DMS79 (cell line): ENCODE measurements around the gene IL18RAP.

Experiments used
- DNase-seq: peaks from one replicate; lab custom pipeline; 2025; lab: John Stamatoyannopoulos, UW

Gene IL18RAP

DNA sequence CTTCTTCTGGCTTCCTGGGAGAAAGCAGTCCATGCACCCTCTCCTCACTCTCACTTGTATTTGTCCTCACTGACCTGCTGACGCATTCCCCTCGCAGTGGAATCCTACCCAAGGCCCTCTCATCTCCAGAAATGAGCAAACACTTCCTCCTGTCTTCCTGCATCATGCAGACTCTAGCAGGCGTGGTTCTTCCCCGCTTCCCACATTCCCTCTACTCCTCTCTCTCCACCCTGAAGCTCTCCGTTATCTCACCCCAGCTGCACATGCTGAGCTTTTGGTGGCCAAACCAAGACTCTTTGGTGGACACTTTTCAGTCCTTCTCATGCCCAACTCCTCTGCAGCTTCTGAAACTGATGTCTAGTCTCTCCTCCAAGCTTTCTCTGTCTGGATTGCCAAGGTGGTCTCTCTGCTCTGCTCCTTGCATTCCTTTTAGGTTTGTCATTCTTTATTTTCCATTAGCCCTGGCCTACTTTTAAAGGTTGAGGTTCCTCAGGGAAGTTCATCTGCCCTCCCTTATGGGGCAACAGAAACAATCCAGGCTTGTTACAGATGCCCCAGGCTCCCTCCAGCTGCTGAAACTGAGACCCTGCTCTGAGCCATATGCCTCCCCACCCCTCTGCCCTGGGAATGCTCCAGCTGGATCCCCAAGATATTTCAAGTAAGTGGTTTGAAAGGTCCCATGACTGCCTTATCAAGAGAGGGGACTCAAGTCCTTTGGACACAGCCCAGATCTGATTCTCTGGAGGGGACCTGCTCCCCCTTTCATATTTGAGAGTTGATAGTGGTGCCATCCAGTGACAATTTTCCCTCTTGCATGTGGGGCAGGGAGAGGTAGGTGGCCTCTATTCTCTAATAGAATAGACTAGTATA, 835 bp upstream of the IL18RAP start:
- DNase-seq = no peak

DNA sequence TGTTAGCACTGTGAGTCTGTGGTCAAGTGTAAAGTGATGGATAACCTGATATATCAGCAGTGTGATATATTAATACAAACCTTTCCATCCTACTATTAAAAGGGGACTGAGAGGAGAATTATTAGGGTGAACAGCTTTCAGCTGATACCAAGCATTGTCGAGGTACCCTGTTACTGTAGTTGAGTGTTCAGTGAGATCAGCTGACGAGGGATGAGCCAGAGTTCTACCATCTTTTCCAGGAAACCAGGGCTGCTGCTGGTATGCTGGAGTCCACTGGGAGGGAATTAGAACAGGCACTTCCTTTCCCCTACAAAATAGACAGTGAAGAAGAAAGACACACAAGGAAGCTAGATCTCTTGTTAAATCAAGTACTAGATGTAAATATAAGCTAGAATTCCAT, 408 bp downstream of the IL18RAP start:
- DNase-seq = no peak

DNA sequence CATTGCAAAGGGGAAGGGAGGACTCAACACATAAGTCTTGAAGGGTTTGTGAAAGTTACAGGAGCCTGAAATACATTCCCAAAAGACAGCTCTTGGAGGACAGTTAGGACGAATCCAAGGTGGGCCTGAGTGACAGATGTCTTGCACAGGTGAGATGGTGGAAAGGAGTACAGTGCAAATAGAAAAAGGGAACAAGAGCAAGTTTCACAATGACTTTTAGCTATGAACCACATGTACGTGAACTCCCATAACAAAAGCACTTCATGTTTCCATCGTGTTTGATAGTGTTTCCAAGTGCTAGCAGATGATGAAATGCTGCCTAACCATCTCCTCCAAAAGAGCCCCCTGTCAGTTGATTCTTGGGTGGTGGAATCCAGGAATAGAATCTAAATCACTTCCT, 1.8 kb downstream of the IL18RAP start:
- no peak for DNase-seq

DNA sequence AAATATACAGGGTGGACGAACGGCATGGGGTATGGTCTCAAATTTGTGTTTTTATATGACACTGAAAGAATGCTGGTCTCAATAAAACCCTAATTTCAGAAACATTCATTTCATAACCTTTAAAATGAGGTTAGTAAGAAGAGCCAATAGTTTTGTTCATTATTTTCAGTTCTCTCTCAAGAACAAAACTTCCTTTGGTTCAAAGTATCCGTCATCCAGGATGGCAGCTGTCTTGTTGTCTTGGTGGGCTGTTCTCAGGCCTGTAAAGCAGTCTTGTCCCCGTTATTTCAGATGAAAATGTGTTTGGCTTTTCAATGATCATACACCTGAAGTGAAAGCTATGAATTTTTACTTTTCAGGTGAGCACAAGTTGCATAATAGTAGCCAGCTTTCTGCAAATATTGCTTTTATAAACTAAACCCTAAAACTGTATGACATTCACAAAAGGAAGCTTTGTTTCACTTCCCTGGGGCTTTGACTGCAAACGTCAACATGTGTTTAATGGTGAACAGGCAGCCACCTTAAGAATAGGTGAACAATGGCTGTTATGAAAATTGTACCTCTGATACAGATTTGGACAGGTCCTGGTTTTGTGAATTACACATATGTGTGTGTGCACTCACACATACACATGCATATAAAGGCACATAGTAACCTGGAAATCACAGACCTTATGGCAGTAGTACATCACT, 2.6 kb downstream of the IL18RAP start:
- no peak for DNase-seq

DNA sequence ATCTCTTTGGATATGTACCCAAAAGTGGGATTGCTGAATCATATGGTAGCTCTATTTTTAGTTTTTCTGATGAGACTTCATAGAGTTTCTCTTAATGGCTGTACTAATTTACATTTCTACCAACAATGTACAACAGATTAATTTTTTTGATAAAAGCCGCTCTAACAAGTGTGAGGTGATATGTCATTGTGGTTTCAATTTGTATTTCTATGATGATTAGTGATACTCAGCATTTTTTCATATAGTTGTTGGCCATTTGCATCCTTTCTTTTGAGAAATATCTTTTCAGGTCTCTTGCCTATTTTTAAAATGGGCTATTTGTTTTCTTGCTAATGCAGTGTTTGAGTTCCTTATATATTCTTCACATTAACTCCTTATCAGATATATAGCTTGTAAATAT, 4.3 kb downstream of the IL18RAP start:
- no peak for DNase-seq

DNA sequence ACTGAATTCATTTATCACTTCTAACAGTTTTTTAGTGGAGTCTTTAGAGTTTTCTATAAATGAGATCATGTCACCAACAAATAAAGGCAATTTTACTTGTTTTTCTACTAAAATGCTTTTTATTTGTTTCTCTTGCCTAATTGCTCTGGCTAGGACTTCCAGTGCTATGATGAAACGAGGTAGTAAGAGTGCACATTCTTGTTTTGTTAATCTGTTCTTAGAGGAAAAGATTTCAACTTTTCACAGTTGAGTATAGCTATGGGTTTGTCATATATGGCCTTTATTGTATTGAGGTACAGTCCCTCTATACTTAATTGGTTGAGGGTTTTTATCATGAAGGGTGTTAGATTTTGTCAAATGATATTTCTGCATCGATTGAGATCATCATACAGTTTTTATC, 5.6 kb downstream of the IL18RAP start:
- DNase-seq = no peak

DNA sequence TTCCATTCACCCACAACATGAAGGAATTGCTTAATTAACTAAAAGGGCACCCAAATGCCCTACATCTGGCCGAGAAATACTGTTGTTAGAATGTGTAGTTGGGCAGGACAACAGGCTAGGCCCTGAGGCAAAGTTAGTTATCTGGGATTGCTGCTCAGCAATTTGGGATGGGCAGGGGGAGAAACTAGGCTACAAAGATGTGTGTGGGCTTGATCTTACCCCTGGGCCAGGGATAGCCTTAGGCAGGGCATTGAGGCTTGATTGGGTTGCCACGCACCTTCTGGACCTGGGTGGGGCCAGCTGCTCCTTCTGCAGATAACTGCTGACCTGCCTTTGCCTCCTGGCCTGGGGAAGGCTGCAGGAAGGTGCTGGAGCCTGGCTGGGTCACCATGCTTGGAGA, 9.4 kb downstream of the IL18RAP start:
- no peak for DNase-seq

DNA sequence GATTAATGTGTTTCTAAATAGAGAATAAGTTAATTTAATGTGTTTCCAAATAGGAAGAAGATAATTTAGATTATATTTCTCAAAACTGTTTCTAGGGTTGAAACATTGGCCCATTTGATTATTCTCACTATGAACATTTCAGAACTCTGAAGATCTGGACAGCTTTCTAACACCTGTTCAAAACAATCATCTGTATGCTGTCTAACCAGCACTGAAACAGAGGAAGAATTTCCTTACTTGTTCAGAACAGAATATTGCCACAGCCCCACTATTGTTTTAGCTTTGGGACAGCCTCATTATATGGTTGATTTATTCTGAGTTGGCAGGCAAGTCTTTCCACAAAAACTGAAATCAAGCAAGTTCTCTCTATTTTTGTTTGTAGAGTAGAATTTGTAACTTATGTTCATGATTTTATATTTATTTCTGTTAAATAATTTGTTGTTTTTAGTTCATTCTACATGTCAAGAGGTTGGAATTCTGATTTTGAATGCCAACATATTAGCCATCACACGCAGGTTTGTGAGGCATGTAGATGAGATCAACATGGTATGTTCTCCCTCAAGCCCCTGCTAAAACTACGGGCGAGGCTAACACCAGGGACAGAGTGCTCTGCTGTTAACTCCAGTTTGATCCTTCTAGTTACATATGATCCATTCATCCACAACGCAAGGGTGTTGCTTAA, 11.2 kb downstream of the IL18RAP start:
- no peak for DNase-seq

DNA sequence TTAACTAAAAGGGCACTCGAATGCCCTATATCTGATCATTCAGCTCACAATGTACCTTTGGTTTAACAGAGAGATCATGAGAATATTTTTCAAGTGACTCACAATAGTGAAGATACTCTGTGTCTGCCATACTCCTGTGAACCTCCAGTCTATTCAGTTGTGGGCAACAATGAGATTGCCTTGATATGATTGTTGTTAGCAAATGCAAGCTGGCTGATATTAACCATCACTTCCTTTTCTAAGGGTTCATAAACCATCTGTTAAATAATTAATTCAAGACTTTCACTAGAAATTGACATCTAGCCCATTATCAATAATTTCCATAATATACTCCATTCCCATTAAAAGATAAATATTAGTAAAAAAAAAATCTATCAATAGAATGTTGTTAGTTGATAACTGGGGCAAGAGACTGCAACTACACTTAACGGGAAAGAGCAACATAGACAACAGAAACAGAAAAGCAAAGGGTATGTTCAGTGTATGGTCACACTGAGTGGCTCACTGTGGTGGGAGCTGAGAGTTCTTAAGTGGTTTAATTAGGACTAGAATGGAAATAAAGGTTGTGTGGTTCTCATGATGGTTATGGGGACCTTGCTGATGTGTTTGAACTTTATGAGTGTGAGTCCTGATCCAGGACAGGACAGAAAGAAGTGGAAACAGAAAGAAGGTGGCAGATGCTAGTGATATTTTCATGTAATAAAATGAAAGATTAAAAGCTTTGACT, 11.9 kb downstream of the IL18RAP start:
- DNase-seq = no peak

DNA sequence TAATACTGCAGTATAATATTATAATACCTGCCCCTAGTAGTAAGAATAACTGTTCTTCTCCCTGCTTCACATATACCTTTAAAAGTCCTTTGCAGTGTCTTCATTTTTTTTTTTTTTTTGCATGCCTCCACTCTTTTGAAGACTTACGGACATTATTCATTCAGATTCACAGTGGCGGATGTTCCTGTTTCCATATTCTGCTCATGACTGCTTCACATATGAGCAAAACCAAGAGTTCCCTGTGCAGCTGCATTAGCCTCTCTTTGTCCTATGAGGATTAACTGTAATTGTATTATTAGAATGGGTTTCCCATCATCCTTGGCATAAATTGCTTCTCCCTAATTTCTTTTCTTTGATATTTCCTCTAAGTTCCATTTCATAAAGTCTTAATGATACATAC, 12.8 kb downstream of the IL18RAP start:
- no peak for DNase-seq

DNA sequence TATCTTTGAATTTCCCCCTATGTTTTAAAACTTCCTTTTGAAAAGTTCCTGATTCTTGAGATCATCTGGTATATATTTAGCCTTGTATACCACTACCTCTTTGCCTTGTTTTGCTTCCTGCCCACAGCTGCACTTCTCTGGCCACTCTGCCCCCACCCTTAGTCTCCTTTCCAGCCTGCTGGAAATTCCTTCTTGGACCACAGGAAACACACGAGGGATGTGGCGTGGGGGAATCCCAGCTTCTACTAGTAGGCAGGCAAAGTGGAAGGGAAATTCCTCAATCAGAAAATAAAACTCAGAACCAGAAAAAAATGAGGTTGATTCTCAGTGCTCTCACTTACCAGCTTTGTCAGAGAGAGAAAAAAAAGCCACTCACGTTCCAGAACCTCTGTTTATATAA, 13.4 kb downstream of the IL18RAP start:
- no peak for DNase-seq

DNA sequence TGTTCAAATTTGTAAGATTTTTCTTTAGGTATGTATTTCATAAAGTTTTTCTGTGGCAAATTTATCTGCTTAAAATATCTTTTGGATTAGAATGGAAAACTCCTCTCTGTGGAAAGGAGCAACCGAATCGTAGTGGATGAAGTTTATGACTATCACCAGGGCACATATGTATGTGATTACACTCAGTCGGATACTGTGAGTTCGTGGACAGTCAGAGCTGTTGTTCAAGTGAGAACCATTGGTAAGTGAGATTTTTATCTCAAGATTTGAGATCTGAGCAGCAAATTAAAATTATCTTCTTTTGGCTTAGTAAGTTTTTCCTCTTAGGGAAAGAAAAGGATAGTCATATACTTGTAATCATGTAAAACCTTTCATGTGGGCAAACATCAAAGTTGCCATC, 14.2 kb downstream of the IL18RAP start:
- no peak for DNase-seq

DNA sequence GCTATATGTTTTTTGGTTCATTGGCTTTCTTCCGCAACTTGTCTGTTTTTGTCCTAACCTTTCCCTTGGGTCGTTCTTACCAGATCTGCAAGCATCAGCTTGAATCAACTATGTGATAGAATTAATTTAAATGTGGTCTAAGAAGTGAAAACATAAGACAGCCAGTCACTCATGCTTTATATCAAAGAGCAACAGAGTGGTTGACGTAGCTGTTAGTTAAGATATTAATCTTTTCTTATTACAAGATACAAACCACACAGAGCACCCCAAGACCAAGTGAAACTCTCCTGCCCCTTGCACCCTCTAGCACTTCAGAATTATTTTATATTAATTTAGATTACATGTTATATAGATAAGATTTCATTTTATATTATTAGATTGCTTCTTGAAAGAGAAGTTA, 15.2 kb downstream of the IL18RAP start:
- DNase-seq = no peak

DNA sequence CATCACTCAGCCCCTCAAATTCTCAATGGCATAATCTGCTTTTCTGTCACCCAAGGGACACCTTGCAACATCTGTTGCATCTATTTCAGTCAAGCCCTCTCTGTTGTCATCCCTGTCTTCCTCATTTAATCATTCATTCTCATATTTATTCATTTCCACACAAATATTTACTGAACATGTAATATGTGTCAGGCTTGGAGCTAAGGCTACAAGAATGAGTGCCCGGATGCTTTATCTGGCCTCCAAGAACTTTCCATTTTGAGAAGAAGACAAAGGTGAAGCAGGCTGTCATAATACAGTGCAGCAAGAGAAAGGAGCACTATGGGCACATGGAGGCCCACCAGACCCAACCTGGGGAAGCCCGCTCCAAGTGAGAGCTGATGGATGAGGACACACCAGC, 15.6 kb downstream of the IL18RAP start:
- DNase-seq = no peak

DNA sequence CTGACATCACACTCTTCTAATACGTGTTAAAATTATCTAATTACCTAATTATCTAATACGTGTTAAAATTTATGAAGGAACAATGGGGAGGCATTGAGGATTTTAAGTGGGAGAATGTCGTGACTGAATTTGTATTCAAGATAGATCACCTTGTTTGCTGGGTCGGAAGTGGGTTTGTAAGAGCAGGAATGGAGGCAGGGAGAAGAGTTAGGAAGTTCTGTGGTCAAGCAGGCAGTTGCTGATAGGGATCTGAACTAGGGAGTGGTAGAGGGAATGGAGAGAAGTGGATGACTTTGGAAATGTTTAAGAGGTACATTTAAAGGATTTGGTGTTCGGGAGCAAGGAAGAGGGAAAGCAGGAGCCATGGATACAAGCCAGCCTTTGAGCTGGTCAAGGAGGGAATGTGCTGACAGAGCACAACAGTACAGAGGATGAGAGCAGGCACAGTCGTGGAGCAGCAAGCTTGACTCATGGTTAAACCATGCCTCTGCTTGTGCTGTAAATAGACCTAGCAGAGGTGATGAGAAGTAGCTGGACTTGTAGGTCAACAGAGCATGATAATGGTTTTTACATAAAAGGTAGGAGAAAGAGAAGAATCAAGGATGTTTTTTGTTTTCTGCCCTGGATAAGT, 16.2 kb downstream of the IL18RAP start:
- DNase-seq = no peak

DNA sequence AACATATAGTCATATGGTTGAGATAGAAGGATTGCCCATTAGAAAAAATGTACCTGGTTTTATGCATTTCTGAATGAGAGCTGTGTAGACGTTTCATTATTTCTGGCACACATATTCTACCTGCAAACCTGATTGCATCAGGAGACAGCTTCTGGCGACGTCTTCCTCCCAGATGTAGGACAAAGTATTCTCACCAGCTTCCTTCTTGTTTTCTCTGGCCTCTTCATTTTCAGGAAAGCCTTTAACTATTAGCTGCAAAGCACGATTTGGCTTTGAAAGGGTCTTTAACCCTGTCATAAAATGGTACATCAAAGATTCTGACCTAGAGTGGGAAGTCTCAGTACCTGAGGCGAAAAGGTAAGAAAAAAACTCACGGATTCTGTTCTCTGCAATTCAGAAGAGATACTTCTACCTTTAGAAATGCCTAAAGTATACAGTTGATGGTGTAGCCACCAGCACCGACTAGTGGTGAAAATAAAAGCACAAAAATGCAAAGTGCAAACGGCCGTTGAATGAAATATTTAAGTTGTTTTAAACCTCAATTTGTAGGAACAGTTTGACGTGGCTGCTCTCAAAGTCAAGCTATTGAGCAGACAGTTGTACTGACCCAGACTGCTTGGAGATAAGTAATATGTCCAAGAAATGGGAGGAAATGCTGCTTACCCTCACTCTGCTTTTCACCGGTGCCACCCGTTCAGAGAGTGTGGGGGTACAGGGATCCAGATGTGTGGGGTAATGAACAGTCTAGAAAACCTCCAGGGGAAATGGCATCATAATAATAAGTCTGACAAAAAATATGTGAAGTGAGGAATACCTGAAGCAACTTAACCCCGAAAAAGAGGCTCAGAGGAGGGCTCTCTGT, 20.2 kb downstream of the IL18RAP start:
- no peak for DNase-seq

DNA sequence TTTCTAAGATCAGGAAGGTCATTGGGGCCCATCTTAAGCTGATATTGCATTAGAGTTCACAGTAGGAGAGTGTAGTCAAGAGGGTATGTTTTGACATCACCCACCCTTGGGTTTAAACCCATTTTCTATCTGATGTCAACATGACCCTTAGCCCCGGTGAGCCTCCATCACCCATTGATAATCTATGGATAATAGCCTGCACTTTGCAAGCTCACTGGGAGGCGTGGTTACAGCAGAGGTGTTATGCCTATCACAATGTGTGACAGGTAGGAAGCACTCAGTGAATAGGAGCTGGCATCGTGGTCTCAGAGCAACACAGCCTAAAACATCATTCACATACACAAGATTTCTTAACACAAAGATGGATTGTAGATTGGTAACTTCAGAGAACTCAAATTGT, 21.3 kb downstream of the IL18RAP start:
- no peak for DNase-seq

DNA sequence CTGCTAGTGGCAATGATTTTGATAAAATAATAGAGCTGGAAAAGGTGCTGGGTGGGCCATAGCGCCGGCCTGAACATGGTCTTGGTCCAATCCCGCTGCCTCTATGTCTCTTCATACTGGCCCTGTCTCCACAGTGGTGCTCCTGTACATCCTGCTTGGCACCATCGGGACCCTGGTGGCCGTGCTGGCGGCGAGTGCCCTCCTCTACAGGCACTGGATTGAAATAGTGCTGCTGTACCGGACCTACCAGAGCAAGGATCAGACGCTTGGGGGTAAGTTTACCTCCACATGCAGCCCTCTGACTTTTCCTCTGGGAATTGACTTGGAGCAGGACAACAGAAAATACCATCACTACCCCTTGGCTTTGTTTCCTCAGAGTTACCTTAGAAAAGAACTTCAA, 24.0 kb downstream of the IL18RAP start:
- no peak for DNase-seq

DNA sequence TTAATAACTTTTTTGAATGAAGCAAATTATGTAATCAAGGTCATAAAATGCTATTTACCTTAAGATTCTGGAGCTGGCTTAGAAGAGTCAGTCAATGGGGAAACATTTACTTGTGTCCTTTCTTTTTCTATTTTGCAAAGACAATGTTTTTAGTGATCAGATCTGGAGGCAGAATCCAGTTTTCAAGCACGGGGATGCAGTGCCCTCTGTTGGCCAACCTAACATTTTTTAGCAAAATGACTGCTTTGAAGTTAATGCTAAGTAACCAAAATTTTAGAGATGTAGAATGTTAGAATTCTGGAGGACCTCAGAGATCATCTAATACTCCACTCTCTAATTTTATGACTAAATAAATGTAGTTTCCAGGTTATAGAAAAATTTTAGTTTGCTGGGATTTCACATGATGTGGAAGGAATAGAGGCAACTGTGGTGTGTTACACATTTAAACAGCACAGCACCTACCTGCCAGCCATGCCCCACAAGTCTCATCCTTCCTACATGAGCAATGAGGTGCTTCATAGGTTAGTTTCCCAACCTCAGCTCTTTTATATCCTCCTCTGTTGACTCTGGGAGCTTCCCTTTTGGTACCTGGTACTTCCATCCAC, 26.5 kb downstream of the IL18RAP start:
- no peak for DNase-seq

DNA sequence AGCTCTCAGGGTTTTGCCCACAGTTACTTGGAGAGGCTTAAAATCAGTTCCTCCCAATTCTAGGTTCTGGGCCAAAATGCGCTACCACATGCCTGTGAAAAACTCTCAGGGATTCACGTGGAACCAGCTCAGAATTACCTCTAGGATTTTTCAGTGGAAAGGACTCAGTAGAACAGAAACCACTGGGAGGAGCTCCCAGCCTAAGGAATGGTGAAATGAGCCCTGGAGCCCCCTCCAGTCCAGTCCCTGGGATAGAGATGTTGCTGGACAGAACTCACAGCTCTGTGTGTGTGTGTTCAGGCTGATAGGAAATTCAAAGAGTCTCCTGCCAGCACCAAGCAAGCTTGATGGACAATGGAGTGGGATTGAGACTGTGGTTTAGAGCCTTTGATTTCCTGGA, 29.0 kb downstream of the IL18RAP start:
- no peak for DNase-seq

DNA sequence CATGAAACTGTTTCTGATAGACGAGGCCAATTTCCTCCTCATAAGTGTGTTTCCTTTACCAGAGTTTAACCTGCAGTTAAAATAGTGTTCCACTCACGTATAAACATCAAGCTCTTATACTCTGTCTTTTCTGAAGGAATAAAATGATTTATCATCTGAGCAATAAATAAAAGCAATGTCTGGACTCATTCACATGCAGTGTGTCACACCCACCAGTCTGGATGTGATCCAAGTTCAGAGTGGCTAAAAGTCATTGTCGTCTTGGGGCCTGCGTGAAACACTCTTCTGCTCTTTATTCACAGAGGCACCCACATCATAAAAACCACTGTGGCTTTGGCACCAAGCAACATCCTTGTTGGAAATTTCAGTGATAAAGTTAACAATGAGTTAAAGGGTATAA, 30.5 kb downstream of the IL18RAP start:
- no peak for DNase-seq
